Measurements from ENCODE around the gene LAMTOR5. TPM values are rescaled to one million over a fixed set of nuclear protein-coding genes. Genes with fewer than 3 reads are reported as not detected.

The LAMTOR5 gene
- 100 to 1,000 TPM; 127 to 128 TPM for total RNA-seq

- peak within 1 kb of the TSS; percentile 96 for H3K27ac Mint-ChIP-seq
- H3K4me3 Mint-ChIP-seq = peak within 1 kb of the TSS; percentile 95
- peaks cover 19% of the 10 kb centered on the region for H3K36me3 Mint-ChIP-seq (ENCODE audit: low read depth)
- peak; percentile 94 for DNase-seq
- CTCF ChIA-PET = interaction anchor here (0.7 to 11.2 kb wide), 13 partner anchors 9 to 211 kb away, joined by 3 to 188 read pairs (median 6); partner anchors contain the start of genes KCNC4 and RBM15
- POLR2A ChIA-PET = interaction anchor here (0.7 to 7.9 kb wide), 12 partner anchors 8 to 212 kb away, joined by 3 to 94 read pairs (median 3); partner anchors contain the start of gene RBM15
- no peaks in the 10 kb centered on the region for H3K9me3 Mint-ChIP-seq
- H3K27me3 Mint-ChIP-seq = no peaks in the 10 kb centered on the region
- H3K4me1 Mint-ChIP-seq = peaks cover 27% of the 10 kb centered on the region
These were observed at the start of gene LAMTOR5 for GRCh38 chr1:110407260-110408210. Gene LAMTOR5, minus strand, starts transcription at chr1:110407694. Its CDS starts 74 bp downstream, at chr1:110407620.

GRCh38 chr1:110457206-110457605 lies 49.7 kb upstream of the LAMTOR5 start:
- CTCF ChIA-PET = interaction anchor here (0.7 to 0.9 kb wide), 3 partner anchors 45 to 254 kb away, joined by 3 read pairs; no protein-coding TSS in a partner anchor
- H3K4me3 Mint-ChIP-seq = no peak overlapping the region
- POLR2A ChIA-PET = no interaction called here
- H3K36me3 Mint-ChIP-seq (ENCODE audit: low read depth) = no peaks in the 10 kb centered on the region
- no peak overlapping the region for H3K27ac Mint-ChIP-seq
- no peaks in the 10 kb centered on the region for H3K4me1 Mint-ChIP-seq
- H3K27me3 Mint-ChIP-seq = peaks cover 2% of the 10 kb centered on the region
- no peaks in the 10 kb centered on the region for H3K9me3 Mint-ChIP-seq
- no peak for DNase-seq

- peaks cover 11% of the 10 kb centered on the region for H3K27me3 Mint-ChIP-seq
- DNase-seq = no peak
- ChIA-PET CTCF (interaction anchor here (0.6 to 1.5 kb wide), 7 partner anchors 41 to 900 kb away, joined by 3 to 6 read pairs (median 3); no protein-coding TSS in a partner anchor), POLR2A (interaction anchor here (1.0 kb wide), 1 partner anchor 9 kb away, joined by 3 read pairs; no protein-coding TSS in a partner anchor)
- H3K9me3 Mint-ChIP-seq = no peaks in the 10 kb centered on the region
- no peak overlapping the region for H3K4me3 Mint-ChIP-seq
- no peaks in the 10 kb centered on the region for H3K36me3 Mint-ChIP-seq (ENCODE audit: low read depth)
- H3K4me1 Mint-ChIP-seq = no peaks in the 10 kb centered on the region
- H3K27ac Mint-ChIP-seq = no peak overlapping the region
These were observed 47.7 kb upstream of the LAMTOR5 start for GRCh38 chr1:110455151-110455550.

DNA sequence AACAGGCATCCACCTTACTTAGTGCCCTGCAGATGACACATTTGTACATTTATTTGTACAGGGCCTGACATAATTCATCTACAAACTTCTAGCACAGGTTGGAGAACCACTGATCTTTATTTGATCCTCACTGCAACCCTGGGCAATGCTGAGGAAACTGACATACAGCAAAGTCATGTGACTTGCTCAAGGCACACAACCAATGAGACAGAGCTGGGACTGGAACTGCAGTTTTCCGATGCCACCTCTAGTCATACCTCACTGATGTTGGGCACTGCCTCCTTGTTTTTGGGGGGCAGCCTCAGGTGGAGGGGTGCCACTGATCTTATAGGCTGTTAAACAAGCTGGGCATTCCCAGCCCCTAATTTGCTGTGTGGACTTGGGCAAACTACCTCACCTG lies 46.8 kb upstream of the LAMTOR5 start:
- H3K4me3 Mint-ChIP-seq = no peak overlapping the region
- no peaks in the 10 kb centered on the region for H3K9me3 Mint-ChIP-seq
- peaks cover 11% of the 10 kb centered on the region for H3K27me3 Mint-ChIP-seq
- ChIA-PET POLR2A (interaction anchor here (1.0 kb wide), 1 partner anchor 8 kb away, joined by 3 read pairs; no protein-coding TSS in a partner anchor), CTCF (interaction anchor here (0.6 to 1.0 kb wide), 2 partner anchors 42 to 899 kb away, joined by 3 to 5 read pairs; no protein-coding TSS in a partner anchor)
- no peaks in the 10 kb centered on the region for H3K4me1 Mint-ChIP-seq
- H3K36me3 Mint-ChIP-seq (ENCODE audit: low read depth) = no peaks in the 10 kb centered on the region
- H3K27ac Mint-ChIP-seq = no peak overlapping the region
- DNase-seq = no peak

- Mint-ChIP-seq H3K27ac (no peak overlapping the region), H3K36me3 (ENCODE audit: low read depth) (no peaks in the 10 kb centered on the region), H3K4me3 (no peak overlapping the region), H3K4me1 (no peaks in the 10 kb centered on the region), H3K9me3 (no peaks in the 10 kb centered on the region), H3K27me3 (peaks cover 14% of the 10 kb centered on the region)
- ChIA-PET CTCF (interaction anchor here (0.9 kb wide), 1 partner anchor 41 kb away, joined by 3 read pairs; no protein-coding TSS in a partner anchor), POLR2A (no interaction called here)
- no peak for DNase-seq
These were observed 46.3 kb upstream of the LAMTOR5 start for GRCh38 chr1:110453829-110454228.

GRCh38 chr1:110452330-110452729 lies 44.8 kb upstream of the LAMTOR5 start:
- H3K27ac Mint-ChIP-seq = no peak overlapping the region
- no peak overlapping the region for H3K4me3 Mint-ChIP-seq
- no peaks in the 10 kb centered on the region for H3K36me3 Mint-ChIP-seq (ENCODE audit: low read depth)
- ChIA-PET POLR2A (interaction anchor here (1.7 kb wide), 1 partner anchor 44 kb away, joined by 3 read pairs; no protein-coding TSS in a partner anchor), CTCF (interaction anchor here (1.1 to 2.2 kb wide), 3 partner anchors 40 to 256 kb away, joined by 3 to 6 read pairs (median 4); no protein-coding TSS in a partner anchor)
- no peaks in the 10 kb centered on the region for H3K9me3 Mint-ChIP-seq
- peaks cover 27% of the 10 kb centered on the region for H3K27me3 Mint-ChIP-seq
- DNase-seq = no peak
- H3K4me1 Mint-ChIP-seq = no peaks in the 10 kb centered on the region

- H3K4me3 Mint-ChIP-seq = no peak within 1 kb of the TSS
- DNase-seq = no peak
- no peaks in the 10 kb centered on the region for H3K9me3 Mint-ChIP-seq
- H3K27me3 Mint-ChIP-seq = peaks cover 28% of the 10 kb centered on the region
- CTCF ChIA-PET = interaction anchor here (1.0 to 2.2 kb wide), 4 partner anchors 9 to 254 kb away, joined by 3 to 6 read pairs (median 4); no protein-coding TSS in a partner anchor
- POLR2A ChIA-PET = interaction anchor here (1.7 kb wide), 1 partner anchor 43 kb away, joined by 3 read pairs; no protein-coding TSS in a partner anchor
- no peaks in the 10 kb centered on the region for H3K36me3 Mint-ChIP-seq (ENCODE audit: low read depth)
- H3K4me1 Mint-ChIP-seq = no peaks in the 10 kb centered on the region
- no peak within 1 kb of the TSS for H3K27ac Mint-ChIP-seq
These were observed 43.4 kb upstream of the LAMTOR5 start, which contains the start of gene PROK1 for GRCh38 chr1:110450929-110451328. Gene PROK1, plus strand, starts transcription at chr1:110451149. Its CDS starts 68 bp downstream, at chr1:110451217.

- no peak overlapping the region for H3K4me3 Mint-ChIP-seq
- CTCF ChIA-PET = interaction anchor here (0.5 kb wide), 1 partner anchor 1154 kb away, joined by 3 read pairs; no protein-coding TSS in a partner anchor
- H3K9me3 Mint-ChIP-seq = no peaks in the 10 kb centered on the region
- peaks cover 27% of the 10 kb centered on the region for H3K27me3 Mint-ChIP-seq
- no peak for DNase-seq
- H3K27ac Mint-ChIP-seq = no peak overlapping the region
- H3K4me1 Mint-ChIP-seq = no peaks in the 10 kb centered on the region
- POLR2A ChIA-PET = no interaction called here
- no peaks in the 10 kb centered on the region for H3K36me3 Mint-ChIP-seq (ENCODE audit: low read depth)
These were observed 42.5 kb upstream of the LAMTOR5 start for GRCh38 chr1:110449661-110450651.

DNA sequence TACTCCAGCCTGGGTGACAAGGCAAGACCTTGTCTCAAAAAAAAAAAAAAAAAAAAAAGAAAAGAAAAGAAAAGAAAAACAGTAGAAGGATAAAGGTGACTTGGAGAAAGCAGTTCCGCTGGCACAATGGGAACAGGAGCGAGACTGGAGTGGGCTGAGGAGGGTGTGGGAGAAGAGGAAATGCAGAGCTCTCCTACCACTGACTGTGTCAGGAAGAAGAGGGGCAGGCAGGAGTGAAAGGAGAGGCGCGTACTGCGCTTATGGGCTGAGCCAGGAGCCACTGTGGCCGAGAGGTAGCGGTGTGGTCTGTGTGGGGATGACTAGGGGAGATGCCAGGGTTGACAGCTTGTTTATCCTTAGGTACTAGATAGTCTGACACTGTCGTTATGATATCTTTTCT lies 37.1 kb upstream of the LAMTOR5 start:
- ChIA-PET POLR2A (no interaction called here), CTCF (interaction anchor here (1.2 kb wide), 1 partner anchor 15 kb away, joined by 4 read pairs; no protein-coding TSS in a partner anchor)
- DNase-seq = no peak
- Mint-ChIP-seq H3K4me3 (no peak overlapping the region), H3K36me3 (ENCODE audit: low read depth) (no peaks in the 10 kb centered on the region), H3K27ac (no peak overlapping the region), H3K4me1 (no peaks in the 10 kb centered on the region), H3K9me3 (no peaks in the 10 kb centered on the region), H3K27me3 (peaks cover 25% of the 10 kb centered on the region)

DNA sequence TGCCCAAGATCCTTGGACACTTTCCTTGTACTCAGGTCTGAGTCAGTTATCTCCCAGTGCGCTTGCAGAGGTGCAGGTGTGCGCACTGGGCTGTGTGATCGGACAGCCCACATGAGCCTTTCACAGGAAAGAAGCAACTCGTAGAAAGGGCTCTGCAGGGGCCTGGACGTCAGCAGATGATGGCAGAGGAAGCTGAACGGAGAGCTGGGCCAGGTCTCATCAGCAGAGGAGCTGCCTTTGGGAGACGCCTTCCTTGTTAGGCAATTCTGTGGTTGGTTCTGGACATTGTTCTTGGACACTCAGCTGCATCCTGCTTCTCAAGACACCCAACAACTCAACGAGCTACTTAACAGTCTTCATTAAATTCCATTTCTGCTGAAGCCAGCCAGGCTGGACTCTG lies 36.0 kb upstream of the LAMTOR5 start:
- DNase-seq = no peak
- ChIA-PET CTCF (no interaction called here), POLR2A (interaction anchor here (0.7 kb wide), 1 partner anchor 14 kb away, joined by 3 read pairs; no protein-coding TSS in a partner anchor)
- Mint-ChIP-seq H3K27me3 (peaks cover 19% of the 10 kb centered on the region), H3K36me3 (ENCODE audit: low read depth) (no peaks in the 10 kb centered on the region), H3K9me3 (no peaks in the 10 kb centered on the region), H3K4me3 (no peak overlapping the region), H3K27ac (no peak overlapping the region), H3K4me1 (no peaks in the 10 kb centered on the region)

DNA sequence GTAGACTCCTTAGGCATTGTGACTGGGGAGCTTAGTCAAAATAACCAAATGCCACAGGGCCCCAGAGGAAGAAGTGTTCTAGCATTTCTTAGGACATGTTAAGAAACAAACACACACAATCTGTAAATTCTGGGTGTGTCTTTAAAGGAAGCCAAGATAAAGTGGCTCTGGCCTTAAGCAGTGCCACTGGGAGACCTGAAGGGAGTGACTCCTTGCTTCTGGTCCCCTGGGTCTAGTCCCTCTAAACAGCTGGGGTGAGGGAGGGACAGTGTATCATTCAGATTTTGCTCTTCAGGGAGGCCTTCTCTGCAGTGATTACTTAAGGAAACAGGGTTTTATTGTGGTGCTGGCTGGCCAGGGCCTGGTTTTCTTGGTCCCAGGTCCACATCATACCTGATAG lies 34.4 kb upstream of the LAMTOR5 start:
- H3K4me1 Mint-ChIP-seq = no peaks in the 10 kb centered on the region
- no peak overlapping the region for H3K27ac Mint-ChIP-seq
- ChIA-PET POLR2A (interaction anchor here (0.9 kb wide), 1 partner anchor 103 kb away, joined by 3 read pairs; the partner anchor contains the start of gene RBM15), CTCF (interaction anchor here (1.7 to 2.1 kb wide), 2 partner anchors 18 to 29 kb away, joined by 4 to 8 read pairs; no protein-coding TSS in a partner anchor)
- peaks cover 10% of the 10 kb centered on the region for H3K27me3 Mint-ChIP-seq
- H3K36me3 Mint-ChIP-seq (ENCODE audit: low read depth) = no peaks in the 10 kb centered on the region
- no peaks in the 10 kb centered on the region for H3K9me3 Mint-ChIP-seq
- DNase-seq = no peak
- no peak overlapping the region for H3K4me3 Mint-ChIP-seq

- Mint-ChIP-seq H3K27ac (no peak overlapping the region), H3K27me3 (peaks cover 8% of the 10 kb centered on the region), H3K36me3 (ENCODE audit: low read depth) (no peaks in the 10 kb centered on the region), H3K9me3 (no peaks in the 10 kb centered on the region), H3K4me1 (no peaks in the 10 kb centered on the region), H3K4me3 (no peak overlapping the region)
- no peak for DNase-seq
- CTCF ChIA-PET = interaction anchor here (0.7 to 2.1 kb wide), 2 partner anchors 19 to 55 kb away, joined by 3 to 8 read pairs; no protein-coding TSS in a partner anchor
- POLR2A ChIA-PET = interaction anchor here (0.9 kb wide), 1 partner anchor 102 kb away, joined by 3 read pairs; the partner anchor contains the start of gene RBM15
These were observed 33.4 kb upstream of the LAMTOR5 start for GRCh38 chr1:110440877-110441276.

All from activated CD4-positive, alpha-beta memory T cell treated with anti-CD3 and anti-CD28 coated beads, Interleukin-2, amount 10 ng/mL, durations not matched to agents 7 days and 5 days (primary cell).